ENCODE results near the gene OR2V2. TPM values are rescaled to one million over a fixed set of nuclear protein-coding genes. Genes with fewer than 3 reads are reported as not detected.
"Not testable (repeated sequence)": the region's sequence is repeated elsewhere in the genome, so short reads cannot be mapped to it uniquely, and the experiment has no call there.

OR2V2 gene
- total RNA-seq, 1 donor from 2014 or later: not detected

DNA sequence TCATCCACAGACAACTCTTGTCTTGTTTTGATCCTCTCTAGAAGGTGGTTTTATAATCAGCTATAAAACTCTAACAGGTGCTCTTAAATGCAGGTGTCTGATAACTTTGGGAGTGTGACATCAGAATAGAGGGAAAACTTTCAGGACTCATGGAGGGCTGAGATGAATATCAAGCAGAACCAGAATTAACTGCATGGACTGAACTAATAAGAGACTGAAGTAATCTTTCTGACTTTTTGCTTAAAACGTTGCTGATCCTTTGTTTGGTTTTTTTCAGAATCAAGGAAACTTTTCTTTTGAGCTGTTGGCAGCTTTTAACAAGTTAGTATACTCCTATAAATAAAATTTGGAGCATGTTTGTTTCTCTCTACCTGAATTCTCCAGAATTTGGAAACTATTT lies 2.3 kb upstream of the OR2V2 start:
- peaks cover 10% of the 10 kb centered on the region for H3K27me3 Mint-ChIP-seq
- no peak overlapping the region for H3K27ac Mint-ChIP-seq
- intact Hi-C loops (cut with micrococcal nuclease): no loop called here
- H3K4me1 Mint-ChIP-seq: no peaks in the 10 kb centered on the region
- no peaks in the 10 kb centered on the region for H3K36me3 Mint-ChIP-seq (ENCODE audit: low read depth)
- no peaks in the 10 kb centered on the region for H3K9me3 Mint-ChIP-seq
- no peak for DNase-seq
- no peak overlapping the region for H3K4me3 Mint-ChIP-seq

DNA sequence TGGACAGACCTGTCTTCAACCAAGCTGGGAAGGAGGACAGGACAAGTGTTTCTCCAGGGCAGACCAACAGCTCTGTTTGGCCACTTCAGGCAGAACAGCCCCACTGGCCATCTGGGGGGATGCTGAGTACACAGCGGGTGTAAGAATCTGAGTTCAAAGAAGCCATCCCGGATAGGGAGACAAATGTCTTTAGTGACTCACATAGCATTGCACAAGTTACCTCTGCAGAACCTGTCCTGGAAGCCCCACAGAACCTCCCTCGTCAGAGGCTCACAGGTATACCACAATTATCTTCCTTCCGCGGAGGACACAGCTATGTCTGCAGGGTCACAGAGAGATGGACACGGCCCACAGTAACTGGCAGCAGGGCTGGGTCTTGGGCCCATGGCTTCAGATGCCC lies 2.0 kb downstream of the OR2V2 start:
- no peaks in the 10 kb centered on the region for H3K36me3 Mint-ChIP-seq (ENCODE audit: low read depth)
- peaks cover 4% of the 10 kb centered on the region for H3K9me3 Mint-ChIP-seq
- no peak for DNase-seq
- H3K4me3 Mint-ChIP-seq: no peak overlapping the region
- peaks cover 11% of the 10 kb centered on the region for H3K27me3 Mint-ChIP-seq
- no peak overlapping the region for H3K27ac Mint-ChIP-seq
- intact Hi-C loops (cut with micrococcal nuclease): no loop called here
- peaks cover 4% of the 10 kb centered on the region for H3K4me1 Mint-ChIP-seq

DNA sequence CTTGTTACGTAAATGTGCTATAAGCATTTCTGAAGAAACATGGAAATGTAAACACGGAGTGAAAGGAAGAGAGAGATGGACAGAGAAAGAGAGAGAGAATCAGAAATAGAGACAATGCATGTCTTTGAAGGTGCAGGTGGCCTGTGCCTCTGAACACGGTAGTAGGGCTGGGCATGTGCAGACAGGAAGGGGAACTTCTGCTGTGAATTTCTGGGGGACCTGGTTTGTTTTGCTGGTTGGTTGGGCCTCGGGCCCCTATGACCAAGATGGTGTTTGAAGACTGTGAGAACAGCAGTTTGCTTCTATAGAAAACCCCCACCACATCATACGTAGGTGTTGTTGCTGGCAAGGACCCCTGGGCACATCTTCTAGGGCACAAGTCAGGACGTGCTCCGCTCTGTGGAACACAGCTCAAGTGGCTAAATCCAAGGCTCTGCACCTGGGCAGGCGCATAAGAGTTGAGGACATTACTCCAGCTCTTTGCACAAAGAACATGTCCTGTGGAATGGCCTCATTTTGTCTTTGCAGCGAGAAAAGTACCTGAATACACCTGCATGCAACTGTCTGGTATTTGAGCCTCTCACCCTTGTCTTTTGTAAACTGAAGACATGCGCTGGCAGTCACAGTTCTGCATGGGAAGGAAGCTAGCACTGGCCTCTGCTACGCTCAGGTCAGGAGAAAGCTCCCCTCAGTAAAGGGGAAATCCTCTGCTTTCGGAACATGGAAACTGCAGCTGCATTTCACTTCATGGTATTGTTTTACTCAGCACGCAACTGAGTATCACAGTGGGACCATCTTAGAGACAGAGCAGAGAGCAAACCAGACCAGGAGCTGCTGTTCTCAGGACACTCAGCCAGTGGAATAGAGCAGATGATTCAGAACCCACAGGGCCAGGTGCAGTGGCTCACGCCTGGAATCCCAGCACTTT lies 2.7 kb downstream of the OR2V2 start:
- H3K36me3 Mint-ChIP-seq (ENCODE audit: low read depth): no peaks in the 10 kb centered on the region
- no peak overlapping the region for H3K4me3 Mint-ChIP-seq
- peaks cover 4% of the 10 kb centered on the region for H3K9me3 Mint-ChIP-seq
- H3K27me3 Mint-ChIP-seq: peaks cover 11% of the 10 kb centered on the region
- peaks cover 4% of the 10 kb centered on the region for H3K4me1 Mint-ChIP-seq
- no peak for DNase-seq
- H3K27ac Mint-ChIP-seq: no peak overlapping the region
- intact Hi-C loops (cut with micrococcal nuclease): no loop called here

DNA sequence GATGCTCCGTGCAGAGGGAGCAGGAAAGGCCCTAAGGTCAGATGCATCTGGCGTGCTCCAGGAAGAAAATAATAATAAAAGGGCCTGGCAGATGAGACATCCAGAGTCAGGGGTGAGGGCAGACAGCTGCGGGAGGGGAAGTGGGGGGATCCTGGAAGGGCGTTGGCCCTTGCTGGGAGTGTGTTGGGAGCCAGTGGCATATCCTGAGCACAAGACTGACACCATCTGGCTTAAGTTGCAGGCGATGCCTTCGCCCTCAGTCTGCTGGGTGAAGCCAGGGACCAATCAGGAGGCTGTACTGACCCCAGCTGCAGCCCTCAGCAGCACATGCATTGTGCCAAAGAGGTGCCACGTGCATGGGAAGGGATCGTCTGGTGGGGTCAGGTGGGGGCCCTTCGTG lies 3.8 kb downstream of the OR2V2 start:
- no peak overlapping the region for H3K4me3 Mint-ChIP-seq
- peaks cover 4% of the 10 kb centered on the region for H3K9me3 Mint-ChIP-seq
- no peak overlapping the region for H3K27ac Mint-ChIP-seq
- intact Hi-C loops (cut with micrococcal nuclease): no loop called here
- peaks cover 13% of the 10 kb centered on the region for H3K27me3 Mint-ChIP-seq
- peaks cover 7% of the 10 kb centered on the region for H3K4me1 Mint-ChIP-seq
- no peaks in the 10 kb centered on the region for H3K36me3 Mint-ChIP-seq (ENCODE audit: low read depth)
- no peak for DNase-seq

DNA sequence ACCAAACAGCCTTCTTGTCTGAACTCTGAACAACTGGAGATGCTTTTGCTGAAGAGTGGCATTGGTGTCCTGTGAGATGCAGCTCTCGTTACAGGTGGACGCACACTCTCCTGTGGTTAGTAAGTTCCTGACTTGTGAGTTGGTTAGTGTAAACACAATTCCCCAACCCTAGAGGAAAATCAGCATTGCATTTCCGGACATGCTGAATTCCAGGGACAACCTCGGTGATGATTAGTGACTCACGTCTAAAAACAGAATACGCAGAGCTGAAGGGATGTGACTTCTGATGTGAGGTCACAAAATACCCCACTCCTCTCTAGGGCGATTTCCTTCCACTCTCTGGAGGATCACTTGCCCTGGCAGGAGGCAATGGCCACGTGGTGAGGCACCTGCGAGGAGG lies 5.0 kb downstream of the OR2V2 start:
- Mint-ChIP-seq H3K27ac (no peak overlapping the region), H3K27me3 (peaks cover 12% of the 10 kb centered on the region), H3K4me1 (peaks cover 7% of the 10 kb centered on the region), H3K4me3 (no peak overlapping the region), H3K36me3 (ENCODE audit: low read depth) (no peaks in the 10 kb centered on the region), H3K9me3 (peaks cover 4% of the 10 kb centered on the region)
- intact Hi-C loops (cut with micrococcal nuclease): no loop called here
- DNase-seq: no peak

DNA sequence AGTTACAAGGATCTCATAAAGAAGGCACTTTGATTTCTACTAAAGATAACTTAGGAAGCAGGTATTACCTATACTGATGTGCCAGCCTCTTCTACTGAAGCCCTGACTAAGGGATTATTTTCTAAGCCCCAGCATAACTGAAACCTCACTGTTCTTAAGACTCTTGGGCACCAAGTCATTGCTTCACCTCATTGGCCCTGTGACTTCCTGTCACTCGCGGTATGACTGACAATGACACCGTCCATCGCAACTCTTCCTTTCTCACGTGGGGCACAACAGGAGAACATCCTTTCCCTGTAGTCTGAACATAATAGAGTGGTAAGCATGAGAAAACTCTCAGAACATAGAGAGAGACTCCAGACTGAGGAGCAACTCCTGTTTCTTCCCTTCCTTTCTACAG lies 6.4 kb downstream of the OR2V2 start:
- H3K4me1 Mint-ChIP-seq: peaks cover 7% of the 10 kb centered on the region
- DNase-seq: peak; percentile 66
- peak overlapping the region; percentile 52 for H3K27ac Mint-ChIP-seq
- peaks cover 17% of the 10 kb centered on the region for H3K27me3 Mint-ChIP-seq
- peaks cover 4% of the 10 kb centered on the region for H3K9me3 Mint-ChIP-seq
- H3K36me3 Mint-ChIP-seq (ENCODE audit: low read depth): no peaks in the 10 kb centered on the region
- H3K4me3 Mint-ChIP-seq: no peak overlapping the region
- intact Hi-C loops (cut with micrococcal nuclease): no loop called here

DNA sequence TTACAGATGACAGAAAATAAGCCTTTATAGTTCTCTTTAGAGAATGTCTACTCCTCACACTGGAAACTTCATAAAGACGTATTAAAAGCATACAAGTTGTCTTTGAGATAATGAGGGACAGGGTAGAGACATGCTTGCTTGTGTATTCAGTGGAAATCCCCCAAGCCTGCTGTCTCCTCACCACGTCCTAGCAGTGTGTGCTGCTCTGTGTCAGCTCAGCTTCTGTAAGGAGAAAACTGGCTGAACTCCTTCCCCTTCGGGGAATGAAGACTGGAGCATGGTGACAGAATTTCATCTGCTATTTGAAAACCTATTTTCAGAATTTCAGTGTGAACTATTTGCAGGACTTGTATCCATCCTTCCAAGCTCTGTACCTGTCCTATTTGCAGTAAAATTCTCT lies 9.4 kb downstream of the OR2V2 start:
- H3K27me3 Mint-ChIP-seq: peaks cover 12% of the 10 kb centered on the region
- no peak overlapping the region for H3K27ac Mint-ChIP-seq
- DNase-seq: no peak
- H3K9me3 Mint-ChIP-seq: peaks cover 4% of the 10 kb centered on the region
- intact Hi-C loops (cut with micrococcal nuclease): no loop called here
- H3K4me3 Mint-ChIP-seq: no peak overlapping the region
- H3K4me1 Mint-ChIP-seq: peaks cover 24% of the 10 kb centered on the region
- H3K36me3 Mint-ChIP-seq (ENCODE audit: low read depth): no peaks in the 10 kb centered on the region

DNA sequence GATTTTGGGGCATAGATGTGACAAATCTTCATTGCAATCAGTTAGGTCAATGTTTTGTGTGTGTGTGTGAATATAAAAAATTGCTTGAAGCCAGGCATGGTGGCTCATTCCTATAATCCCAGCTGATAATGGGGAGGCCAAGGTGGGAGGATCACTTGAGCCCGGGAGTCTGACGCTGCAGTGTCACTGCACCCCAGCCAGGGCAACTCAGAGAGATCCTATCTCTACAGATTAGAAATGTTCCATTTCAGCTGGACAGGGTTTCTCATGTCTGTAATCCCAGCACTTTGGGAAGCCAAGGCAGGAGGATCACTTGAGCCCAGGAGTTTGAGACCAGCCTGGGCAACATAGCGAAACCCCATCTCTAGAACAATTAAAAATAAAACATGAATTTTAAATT lies 11.5 kb downstream of the OR2V2 start:
- intact Hi-C loops (cut with micrococcal nuclease): loop anchor here (1.0 to 2.0 kb wide), 2 partner anchors 25 to 290 kb away; no protein-coding TSS in a partner anchor
- DNase-seq: no peak
- H3K4me3 Mint-ChIP-seq: no peak overlapping the region
- H3K9me3 Mint-ChIP-seq: peaks cover 5% of the 10 kb centered on the region
- H3K36me3 Mint-ChIP-seq (ENCODE audit: low read depth): no peaks in the 10 kb centered on the region
- H3K27ac Mint-ChIP-seq: no peak overlapping the region
- H3K27me3 Mint-ChIP-seq: peaks cover 14% of the 10 kb centered on the region
- H3K4me1 Mint-ChIP-seq: peaks cover 32% of the 10 kb centered on the region

DNA sequence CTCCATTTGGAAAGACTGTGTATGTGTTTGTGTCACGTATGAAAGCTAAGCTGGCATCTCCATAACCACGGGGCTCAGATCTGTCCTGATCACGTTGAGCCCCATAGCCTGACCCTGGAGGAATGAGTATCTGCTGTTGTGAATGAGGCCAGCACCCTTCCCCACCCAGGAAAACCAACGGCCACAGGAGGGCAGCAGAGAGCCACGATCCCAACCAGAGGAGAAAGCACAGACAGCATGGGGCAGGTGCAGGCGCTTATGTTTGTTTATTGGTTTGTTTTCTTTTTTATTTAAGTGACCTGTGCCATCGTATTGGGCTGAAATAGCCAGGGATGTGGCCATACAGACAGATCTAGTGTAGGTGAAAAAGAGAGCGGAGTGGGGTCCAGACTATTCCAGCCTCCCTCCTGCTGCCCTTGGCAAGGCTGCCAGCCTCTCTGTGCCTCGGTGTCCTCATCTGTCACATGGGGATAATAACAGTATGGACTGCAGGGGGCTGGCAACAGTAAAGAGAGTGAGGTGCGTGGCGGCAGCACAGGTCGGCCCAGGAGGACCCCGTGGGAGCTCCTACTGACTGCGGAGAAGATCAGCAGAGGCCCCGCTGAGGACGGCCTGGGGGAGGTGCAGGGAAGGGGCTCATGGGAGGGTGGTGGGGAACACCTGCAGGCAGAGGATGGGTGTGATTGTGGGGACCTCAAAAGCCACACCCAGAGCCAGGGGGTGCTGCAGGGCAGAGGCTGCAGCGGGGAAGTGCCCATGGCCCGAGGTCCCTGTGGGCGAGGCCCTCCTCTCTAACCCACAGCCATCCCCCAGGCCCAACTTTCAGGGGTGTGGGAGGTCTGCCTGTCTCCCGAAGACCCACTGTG lies 12.1 kb downstream of the OR2V2 start:
- peak overlapping the region; percentile 90 for H3K27ac Mint-ChIP-seq
- peak; percentile 97 for DNase-seq
- intact Hi-C loops (cut with micrococcal nuclease): loop anchor here (1.0 to 10.0 kb wide), 7 partner anchors 25 to 357 kb away; partner anchors contain the start of genes MGAT1, TRIM41 and TRIM52
- H3K27me3 Mint-ChIP-seq: peaks cover 14% of the 10 kb centered on the region
- no peaks in the 10 kb centered on the region for H3K36me3 Mint-ChIP-seq (ENCODE audit: low read depth)
- H3K4me3 Mint-ChIP-seq: peak overlapping the region; percentile 60
- H3K4me1 Mint-ChIP-seq: peaks cover 30% of the 10 kb centered on the region
- peaks cover 3% of the 10 kb centered on the region for H3K9me3 Mint-ChIP-seq

DNA sequence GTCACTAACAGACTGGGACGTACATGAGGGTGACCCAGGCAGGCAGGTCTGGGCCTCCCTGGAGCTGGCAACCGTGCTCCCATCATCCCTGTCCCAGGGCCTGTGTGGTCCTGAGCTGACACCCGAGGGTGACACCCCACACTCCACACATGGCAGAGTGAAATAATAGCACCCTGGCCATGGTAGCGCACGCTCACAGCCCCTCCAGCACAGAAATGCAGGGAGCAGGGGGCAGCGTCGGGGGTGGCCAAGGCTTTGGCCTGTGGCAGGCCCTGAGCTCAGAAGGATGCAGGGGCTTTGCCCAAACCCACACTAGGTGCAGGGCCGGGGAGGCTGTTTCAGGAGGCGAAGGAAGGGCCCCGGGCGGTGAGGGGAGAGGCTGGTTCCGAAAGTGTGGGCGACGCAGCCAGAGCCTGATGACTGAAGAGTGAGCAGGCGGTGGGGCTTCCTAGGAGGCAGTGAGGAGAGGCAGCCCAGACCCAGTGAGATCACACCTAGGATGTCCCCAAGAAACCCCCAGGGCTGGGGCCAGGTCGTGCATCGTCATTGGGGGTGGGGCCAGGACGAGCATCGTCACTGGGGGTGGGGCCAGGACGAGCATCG lies 12.9 kb downstream of the OR2V2 start:
- DNase-seq: peak; percentile 91
- peaks cover 14% of the 10 kb centered on the region for H3K27me3 Mint-ChIP-seq
- peak overlapping the region; percentile 78 for H3K4me3 Mint-ChIP-seq
- H3K36me3 Mint-ChIP-seq (ENCODE audit: low read depth): no peaks in the 10 kb centered on the region
- H3K4me1 Mint-ChIP-seq: peaks cover 30% of the 10 kb centered on the region
- peaks cover 3% of the 10 kb centered on the region for H3K9me3 Mint-ChIP-seq
- H3K27ac Mint-ChIP-seq: peak overlapping the region; percentile 90
- intact Hi-C loops (cut with micrococcal nuclease): loop anchor here (2.0 to 10.0 kb wide), 5 partner anchors 31 to 357 kb away; partner anchors contain the start of genes MGAT1, TRIM41 and TRIM52

DNA sequence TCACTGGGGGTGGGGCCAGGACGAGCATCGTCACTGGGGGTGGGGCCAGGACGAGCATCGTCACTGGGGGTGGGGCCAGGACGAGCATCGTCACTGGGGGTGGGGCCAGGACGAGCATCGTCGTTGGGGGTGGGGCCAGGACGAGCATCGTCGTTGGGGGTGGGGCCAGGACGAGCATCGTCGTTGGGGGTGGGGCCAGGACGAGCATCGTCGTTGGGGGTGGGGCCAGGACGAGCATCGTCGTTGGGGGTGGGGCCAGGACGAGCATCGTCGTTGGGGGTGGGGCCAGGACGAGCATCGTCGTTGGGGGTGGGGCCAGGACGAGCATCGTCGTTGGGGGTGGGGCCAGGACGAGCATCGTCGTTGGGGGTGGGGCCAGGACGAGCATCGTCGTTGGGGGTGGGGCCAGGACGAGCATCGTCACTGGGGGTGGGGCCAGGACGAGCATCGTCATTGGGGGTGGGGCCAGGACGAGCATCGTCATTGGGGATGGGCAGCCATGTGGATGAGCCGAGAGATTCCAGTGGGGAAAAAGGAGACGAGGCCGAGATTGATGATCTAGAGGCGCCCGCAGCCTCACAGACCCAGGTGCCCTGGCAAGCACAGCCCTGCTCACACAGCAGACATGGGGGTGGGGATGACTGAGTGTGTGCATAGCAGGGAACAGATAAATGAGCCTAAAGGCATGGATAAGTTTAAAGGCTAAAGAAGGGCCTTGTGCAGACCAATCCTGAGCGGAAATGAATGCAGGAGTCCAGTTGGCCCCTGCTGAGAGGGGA lies 13.6 kb downstream of the OR2V2 start:
- H3K9me3 Mint-ChIP-seq; H3K36me3 Mint-ChIP-seq (ENCODE audit: low read depth): not testable (repeated sequence)
- intact Hi-C loops (cut with micrococcal nuclease): loop anchor here (2.0 to 10.0 kb wide), 5 partner anchors 30 to 358 kb away; partner anchors contain the start of genes MGAT1, TRIM41 and TRIM52
- Mint-ChIP-seq H3K27me3 (peaks cover 19% of the 10 kb centered on the region), H3K27ac (peak overlapping the region; percentile 96), H3K4me3 (peak overlapping the region; percentile 82), H3K4me1 (peaks cover 33% of the 10 kb centered on the region)
- peak; percentile 86 for DNase-seq

DNA sequence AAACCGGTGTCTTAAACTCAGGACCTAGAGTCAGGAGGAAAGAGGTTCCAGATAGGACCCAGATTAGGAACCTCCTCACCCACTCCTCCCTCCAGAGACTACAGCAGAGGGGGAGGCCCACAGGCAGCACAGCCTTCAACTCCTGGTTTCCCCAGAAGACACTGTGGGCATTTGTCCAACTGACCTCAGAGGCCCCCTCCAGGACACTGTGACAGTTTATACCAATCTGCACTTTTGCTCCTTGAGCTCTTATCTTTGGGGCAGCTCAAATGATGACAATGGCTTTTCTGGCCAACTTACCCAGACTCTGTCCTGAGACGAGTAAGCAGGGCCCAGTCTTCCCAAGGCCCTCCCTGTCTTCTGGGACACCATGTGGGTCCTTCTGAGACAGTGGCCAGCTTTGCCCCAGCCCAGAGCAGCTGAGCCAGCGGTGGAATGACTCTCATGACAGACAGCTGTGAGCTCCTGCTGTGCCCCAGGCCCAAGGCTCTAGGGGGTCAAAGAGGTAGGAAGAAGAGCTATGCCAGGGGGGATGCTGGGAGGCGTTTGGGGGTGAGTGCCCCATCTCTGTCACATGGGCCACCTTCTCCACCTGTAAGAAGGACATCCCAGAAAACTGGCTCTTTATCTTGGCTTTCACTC lies 14.3 kb downstream of the OR2V2 start:
- Mint-ChIP-seq H3K27me3 (peaks cover 21% of the 10 kb centered on the region), H3K9me3 (peaks cover 3% of the 10 kb centered on the region), H3K27ac (peak overlapping the region; percentile 96), H3K36me3 (ENCODE audit: low read depth) (no peaks in the 10 kb centered on the region), H3K4me3 (peak overlapping the region; percentile 82), H3K4me1 (peaks cover 35% of the 10 kb centered on the region)
- DNase-seq: peak; percentile 63
- intact Hi-C loops (cut with micrococcal nuclease): loop anchor here (2.0 to 10.0 kb wide), 5 partner anchors 29 to 359 kb away; partner anchors contain the start of genes MGAT1, TRIM41 and TRIM52
